A673 (cell line): ENCODE data around the gene LRP8.

Source experiments
- CTCF ChIP-seq: fragments of 300-800, 200-600 bp; sonication (generic); conservative IDR thresholded peaks from 2 replicates; pipeline ENCODE4 v1.5.1; 2017; ENCODE audit warnings: low read depth, mild to moderate bottlenecking, antibody characterized with exemption, low read length, moderate library complexity, mixed read lengths
- EZH2 ChIP-seq: fragments of 200-600 bp; sonication (generic); IDR thresholded peaks from 2 replicates; pipeline ENCODE4 v1.6.1; 2017; ENCODE audit warnings: borderline replicate concordance, low read depth, mild to moderate bottlenecking, mixed read lengths, antibody characterized with exemption, low read length; ENCODE audit not compliant: poor library complexity, severe bottlenecking

GRCh38 chr1:53317646-53318539, 10.0 kb downstream of the LRP8 start:
- TF ChIP-seq CTCF (no peak), EZH2 (no peak)
